PC-3 (cell line): ENCODE measurements around the gene ARHGAP26. TPM values are rescaled to one million over a fixed set of nuclear protein-coding genes. Genes with fewer than 3 reads are reported as not detected.

Experiments used
- ATAC-seq: fragments of 200-7000 bp; cut with Tn5 transposase; 2 replicates; pipeline ENCODE4 v1.9.1; 2020; ENCODE audit warnings: mild to moderate bottlenecking, moderate library complexity
- BruUV-seq: library from RNA; stranded (reverse); fragments of 400-500 nt; replicated peaks from 2 replicates; lab custom pipeline; 2021; lab: Mats Ljungman, UMichigan
- CTCF ChIA-PET: fragments of 300-600 bp; sonication (Branson Sonifier 250); formaldehyde crosslinking; loops from one replicate; lab custom pipeline; 2022; ENCODE audit warnings: antibody characterized with exemption; lab: Charles Lee
- POLR2A ChIA-PET: fragments of 300-600 bp; sonication (Branson Sonifier 250); formaldehyde crosslinking; loops from one replicate; lab custom pipeline; 2022; ENCODE audit warnings: antibody characterized with exemption; ENCODE audit not compliant: unreplicated experiment; lab: Charles Lee
- DNase-seq: peaks from one replicate; pipeline ENCODE4 v3.0.0-alpha.2; 2015
- H2AFZ ChIP-seq: fragments of 300-600 bp; sonication (generic); 2 replicates; pipeline ENCODE4 v1.6.0; 2016; ENCODE audit warnings: antibody characterized with exemption, low read length
- H3F3A ChIP-seq: fragments of 300-600 bp; sonication (generic); one replicate; pipeline ENCODE4 v1.6.0; 2017; ENCODE audit warnings: antibody characterized with exemption, low read length, control low read depth, mild to moderate bottlenecking; ENCODE audit not compliant: unreplicated experiment
- H3K27ac ChIP-seq: fragments of 300-600 bp; sonication (generic); 2 replicates; pipeline ENCODE4 v1.5.1; 2016; ENCODE audit warnings: mild to moderate bottlenecking, low read length
- H3K27me3 ChIP-seq: fragments of 300-600 bp; sonication (generic); 2 replicates; pipeline ENCODE4 v1.6.1; 2016; ENCODE audit warnings: low read length, mixed read lengths
- H3K36me3 ChIP-seq: fragments of 300-600 bp; sonication (generic); 2 replicates; pipeline ENCODE4 v1.6.1; 2016; ENCODE audit warnings: low read depth, mixed run types, low read length, mixed read lengths
- H3K4me1 ChIP-seq: fragments of 300-600 bp; sonication (generic); 2 replicates; pipeline ENCODE4 v1.5.1; 2016; ENCODE audit warnings: low read length; ENCODE audit not compliant: insufficient read depth
- H3K4me2 ChIP-seq: fragments of 300-600 bp; sonication (generic); 2 replicates; pipeline ENCODE4 v1.6.0; 2016; ENCODE audit warnings: low read length
- H3K4me3 ChIP-seq: fragments of 300-600 bp; sonication (generic); 2 replicates; pipeline ENCODE4 v1.5.1; 2016; ENCODE audit warnings: mild to moderate bottlenecking, low read length, mixed read lengths
- H3K79me2 ChIP-seq: fragments of 300-600 bp; sonication (generic); 2 replicates; pipeline ENCODE4 v1.6.1; 2017; ENCODE audit warnings: low read length, mixed read lengths
- H3K9ac ChIP-seq: fragments of 300-600 bp; sonication (generic); 2 replicates; pipeline ENCODE4 v1.6.0; 2016; ENCODE audit warnings: mild to moderate bottlenecking, low read length
- H3K9me2 ChIP-seq: fragments of 300-600 bp; sonication (generic); replicated peaks from 2 replicates; pipeline ENCODE4 v1.6.1; 2016; ENCODE audit warnings: mixed run types, low read length, mixed read lengths
- H3K9me3 ChIP-seq: fragments of 300-600 bp; sonication (generic); 2 replicates; pipeline ENCODE4 v1.6.1; 2016; ENCODE audit warnings: low read length, mixed read lengths
- H4K20me1 ChIP-seq: fragments of 300-600 bp; sonication (generic); 2 replicates; pipeline ENCODE4 v1.6.1; 2016; ENCODE audit warnings: low read length, mixed read lengths
- EZH2 ChIP-seq: fragments of 300-600 bp; sonication (generic); IDR thresholded peaks from one replicate; pipeline ENCODE4 v1.6.1; 2017; ENCODE audit warnings: antibody characterized with exemption, mild to moderate bottlenecking, low read length; ENCODE audit not compliant: unreplicated experiment
- EZH2phosphoT487 ChIP-seq: fragments of 300-600 bp; sonication (generic); IDR thresholded peaks from 2 replicates; pipeline ENCODE4 v1.6.1; 2018; ENCODE audit warnings: mild to moderate bottlenecking, antibody characterized with exemption, low read length, borderline replicate concordance
- intact Hi-C: fragments of 100-400 bp; cut with micrococcal nuclease; formaldehyde crosslinking; loops from 2 replicates; pipeline ENCODE4 v1.9.0; 2023
- total RNA-seq: library from RNA; depleted of rRNA; stranded (reverse); fragments of >200 nt; gene quantifications from 2 replicates; pipeline ENCODE4 v1.2.3, GENCODE V29; 2014
- TF ChIP-seq, protein P1 (sequence below): fragments of 300-600 bp; sonication (generic); conservative IDR thresholded peaks from 2 replicates; pipeline ENCODE4 v1.5.1; 2017; ENCODE audit warnings: antibody characterized with exemption, low read depth, mild to moderate bottlenecking, low read length

Gene ARHGAP26
- total RNA-seq, 1 experiment from 2014 or later = 11.7 TPM

GRCh38 chr5:143188083-143188482 is 417.9 kb downstream of the ARHGAP26 start:
- intact Hi-C loops = no loop called here
- CTCF ChIA-PET = no interaction called here
- no peaks in the 10 kb centered on the region for H4K20me1 ChIP-seq
- no peak overlapping the region for H3K4me3 ChIP-seq
- no peaks in the 10 kb centered on the region for H3K27me3 ChIP-seq
- no peaks in the 10 kb centered on the region for H3K9me2 ChIP-seq
- no peak overlapping the region for H2AFZ ChIP-seq
- no peaks in the 10 kb centered on the region for H3K9me3 ChIP-seq
- no peak for DNase-seq
- no peaks in the 10 kb centered on the region for H3F3A ChIP-seq
- H3K79me2 ChIP-seq = no peaks in the 10 kb centered on the region
- ATAC-seq = no peak
- peaks cover 5% of the 10 kb centered on the region for H3K4me1 ChIP-seq
- no peak overlapping the region for H3K4me2 ChIP-seq
- H3K9ac ChIP-seq = no peak overlapping the region
- BruUV-seq = no TSS peak
- TF ChIP-seq EZH2phosphoT487 (no peak), EZH2 (no peak)
- TF ChIP-seq, protein P1, sequence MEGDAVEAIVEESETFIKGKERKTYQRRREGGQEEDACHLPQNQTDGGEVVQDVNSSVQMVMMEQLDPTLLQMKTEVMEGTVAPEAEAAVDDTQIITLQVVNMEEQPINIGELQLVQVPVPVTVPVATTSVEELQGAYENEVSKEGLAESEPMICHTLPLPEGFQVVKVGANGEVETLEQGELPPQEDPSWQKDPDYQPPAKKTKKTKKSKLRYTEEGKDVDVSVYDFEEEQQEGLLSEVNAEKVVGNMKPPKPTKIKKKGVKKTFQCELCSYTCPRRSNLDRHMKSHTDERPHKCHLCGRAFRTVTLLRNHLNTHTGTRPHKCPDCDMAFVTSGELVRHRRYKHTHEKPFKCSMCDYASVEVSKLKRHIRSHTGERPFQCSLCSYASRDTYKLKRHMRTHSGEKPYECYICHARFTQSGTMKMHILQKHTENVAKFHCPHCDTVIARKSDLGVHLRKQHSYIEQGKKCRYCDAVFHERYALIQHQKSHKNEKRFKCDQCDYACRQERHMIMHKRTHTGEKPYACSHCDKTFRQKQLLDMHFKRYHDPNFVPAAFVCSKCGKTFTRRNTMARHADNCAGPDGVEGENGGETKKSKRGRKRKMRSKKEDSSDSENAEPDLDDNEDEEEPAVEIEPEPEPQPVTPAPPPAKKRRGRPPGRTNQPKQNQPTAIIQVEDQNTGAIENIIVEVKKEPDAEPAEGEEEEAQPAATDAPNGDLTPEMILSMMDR = no peak
- H3K27ac ChIP-seq = no peak overlapping the region
- POLR2A ChIA-PET = no interaction called here
- H3K36me3 ChIP-seq = no peaks in the 10 kb centered on the region

DNA sequence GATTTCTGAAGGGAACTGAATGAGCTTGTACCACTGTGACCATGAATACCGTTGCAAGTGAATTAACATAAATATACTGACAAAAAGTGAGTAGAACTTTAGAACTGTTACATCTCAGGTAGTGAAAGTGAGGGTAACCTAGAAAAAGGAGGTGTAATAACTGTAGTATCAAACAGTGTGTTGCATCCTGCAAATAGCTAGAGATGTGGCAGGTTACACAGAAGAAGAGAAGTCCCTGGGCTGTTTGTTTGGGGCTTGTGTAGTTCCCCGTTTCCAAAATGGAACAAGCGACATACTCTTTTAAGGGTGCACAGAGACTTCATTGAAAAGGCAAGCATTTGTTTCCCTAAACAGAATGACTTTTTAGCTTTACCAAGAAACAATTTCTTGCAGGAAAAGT is 418.5 kb downstream of the ARHGAP26 start:
- TF ChIP-seq EZH2 (no peak), EZH2phosphoT487 (no peak)
- TF ChIP-seq, protein P1 = no peak
- Histone ChIP-seq H3K4me1 (peaks cover 5% of the 10 kb centered on the region), H4K20me1 (no peaks in the 10 kb centered on the region), H3K27me3 (no peaks in the 10 kb centered on the region), H3K4me3 (no peak overlapping the region), H3K79me2 (no peaks in the 10 kb centered on the region), H3K9me3 (no peaks in the 10 kb centered on the region), H3F3A (no peaks in the 10 kb centered on the region), H2AFZ (no peak overlapping the region), H3K36me3 (no peaks in the 10 kb centered on the region), H3K27ac (no peak overlapping the region), H3K9me2 (no peaks in the 10 kb centered on the region), H3K9ac (no peak overlapping the region), H3K4me2 (no peak overlapping the region)
- ChIA-PET CTCF (no interaction called here), POLR2A (no interaction called here)
- no TSS peak for BruUV-seq
- intact Hi-C loops = no loop called here
- no peak for ATAC-seq
- DNase-seq = no peak

- Histone ChIP-seq H3K27ac (no peak overlapping the region), H3K4me2 (no peak overlapping the region), H3K4me3 (no peak overlapping the region), H3K27me3 (no peaks in the 10 kb centered on the region), H2AFZ (no peak overlapping the region), H3K9ac (no peak overlapping the region), H4K20me1 (no peaks in the 10 kb centered on the region), H3K36me3 (no peaks in the 10 kb centered on the region), H3F3A (no peaks in the 10 kb centered on the region), H3K9me2 (no peaks in the 10 kb centered on the region), H3K79me2 (no peaks in the 10 kb centered on the region), H3K4me1 (peaks cover 5% of the 10 kb centered on the region), H3K9me3 (no peaks in the 10 kb centered on the region)
- CTCF ChIA-PET = no interaction called here
- no peak for DNase-seq
- TF ChIP-seq EZH2phosphoT487 (no peak), EZH2 (no peak)
- TF ChIP-seq, protein P1 = no peak
- intact Hi-C loops = no loop called here
- BruUV-seq = no TSS peak
- ATAC-seq = no peak
- POLR2A ChIA-PET = no interaction called here
Measured at GRCh38 chr5:143190260-143190810, 420.2 kb downstream of the ARHGAP26 start.
